ENCODE measurements around the gene PRKCB.

Gene PRKCB

DNA sequence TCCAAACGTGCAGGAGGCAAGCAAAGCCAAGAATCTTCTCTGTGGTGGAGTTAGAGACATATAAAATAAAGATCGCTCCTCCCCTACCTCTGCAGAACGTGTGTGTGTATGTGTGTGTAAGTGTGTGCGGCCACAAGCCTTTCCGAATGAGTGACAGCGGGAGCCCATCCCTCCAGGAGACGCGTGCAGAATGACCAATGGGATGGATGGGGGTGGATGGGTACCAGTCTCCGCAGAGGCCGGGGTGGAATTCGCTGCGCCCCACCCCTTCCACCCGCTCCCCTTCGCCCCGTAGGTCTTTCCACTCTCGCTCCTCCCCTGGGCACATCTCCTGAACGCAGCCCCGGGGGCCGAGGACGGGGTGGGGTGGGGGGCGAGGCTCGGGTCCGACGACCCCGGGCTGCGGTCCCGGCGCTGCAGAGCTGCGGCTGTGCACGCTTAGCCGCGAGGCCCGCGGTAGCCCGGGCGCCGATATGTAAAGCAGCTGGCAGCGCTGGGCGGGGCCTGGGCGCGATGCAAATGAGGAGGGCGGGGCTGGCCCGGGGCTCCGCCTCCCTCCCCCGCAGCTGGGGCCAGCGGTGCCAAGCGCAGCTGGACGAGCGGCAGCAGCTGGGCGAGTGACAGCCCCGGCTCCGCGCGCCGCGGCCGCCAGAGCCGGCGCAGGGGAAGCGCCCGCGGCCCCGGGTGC, at the start of gene PRKCB:
Gene PRKCB, plus strand, starts transcription at position 594 of the 688 bp plus-strand sequence.
- DNase-seq (ENCODE audit: low spot score), result peak; percentile 69

DNA sequence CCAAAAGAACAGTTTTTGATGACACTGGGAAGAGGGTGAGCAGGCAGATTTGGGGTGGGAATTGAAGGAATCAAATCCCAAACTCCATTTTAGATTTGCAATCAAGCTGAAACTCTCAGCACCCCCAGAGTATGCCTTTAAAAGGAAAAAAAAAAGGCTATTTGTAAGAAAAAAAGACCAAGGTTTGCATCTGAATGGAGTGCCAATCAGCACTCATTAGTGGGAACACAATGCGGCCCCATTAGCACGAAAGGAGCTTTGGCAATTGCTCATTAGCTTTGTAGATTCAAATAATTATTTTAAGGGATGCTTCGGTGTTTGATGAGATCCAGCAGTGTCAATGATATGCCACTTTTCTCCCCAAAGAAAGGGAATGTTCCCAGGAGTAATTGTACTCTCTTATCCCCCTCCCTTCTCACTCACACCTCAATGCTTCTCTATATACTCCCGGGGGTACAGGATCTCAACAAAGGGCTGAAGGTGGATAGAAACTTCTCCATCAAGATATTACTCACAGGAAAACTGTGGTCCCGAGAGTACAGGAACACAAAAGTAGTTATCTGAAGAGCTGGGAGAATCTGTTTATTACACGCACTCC, 48.7 kb upstream of the PRKCB start:
- DNase-seq (ENCODE audit: low spot score), result no peak

DNA sequence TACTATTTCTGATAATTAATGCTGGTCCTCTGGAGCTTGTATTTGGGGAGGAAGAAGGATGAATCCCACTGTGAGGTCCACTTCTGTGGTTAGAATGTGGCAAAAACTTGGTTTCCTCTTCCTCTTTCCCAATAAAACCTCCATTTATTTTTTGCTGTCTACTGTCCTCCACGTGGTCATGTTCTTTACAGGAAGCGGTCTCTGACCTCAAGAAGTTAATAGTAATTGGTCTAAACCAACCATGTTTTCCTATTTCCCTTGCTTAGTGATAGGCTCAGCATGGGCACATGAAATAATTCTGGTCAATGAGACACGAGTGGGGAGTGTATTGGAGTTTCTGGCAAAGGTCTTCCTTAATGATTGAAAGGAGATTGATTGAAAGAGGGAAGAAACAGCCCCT, 47.1 kb upstream of the PRKCB start:
- DNase-seq (ENCODE audit: low spot score), result no peak

DNA sequence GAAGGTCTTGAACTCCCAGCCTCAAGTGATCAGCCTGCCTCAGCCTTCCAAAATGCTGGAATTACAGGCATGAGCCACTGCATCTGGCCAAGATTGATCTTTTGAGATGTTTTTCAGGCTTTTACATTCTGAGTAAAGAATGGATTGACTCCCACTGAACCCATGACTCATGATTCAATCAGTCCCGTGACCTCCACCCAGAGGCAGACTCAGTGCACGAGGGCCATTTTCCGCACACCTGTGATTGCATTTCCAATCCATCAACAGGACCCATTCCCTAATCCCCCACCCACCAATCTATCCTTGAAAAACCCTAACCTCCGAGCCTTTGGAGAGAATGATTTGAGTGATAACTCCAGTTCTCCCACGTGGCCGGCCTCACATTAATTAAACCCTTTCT, 40.4 kb upstream of the PRKCB start:
- DNase-seq (ENCODE audit: low spot score), result no peak

DNA sequence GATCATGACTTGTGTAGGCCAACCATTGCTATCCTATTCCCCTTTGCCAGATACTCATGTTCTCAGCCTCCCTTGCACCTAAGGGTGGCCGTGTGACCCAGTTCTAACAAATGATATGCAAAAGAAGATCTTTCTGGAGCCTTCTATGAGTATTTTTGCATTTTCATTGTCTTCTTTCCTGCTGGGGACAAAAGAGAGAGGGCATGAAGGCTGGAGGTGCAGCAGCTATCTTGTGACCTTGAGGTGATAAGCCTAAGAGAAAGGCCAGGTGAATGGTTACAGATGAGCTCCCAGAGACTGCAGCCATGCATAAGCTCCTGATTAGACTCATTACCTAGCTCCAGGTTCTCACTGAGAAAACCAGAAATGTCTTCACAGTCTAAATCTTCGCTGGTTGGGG, 38.8 kb upstream of the PRKCB start:
- no peak for DNase-seq (ENCODE audit: low spot score)

DNA sequence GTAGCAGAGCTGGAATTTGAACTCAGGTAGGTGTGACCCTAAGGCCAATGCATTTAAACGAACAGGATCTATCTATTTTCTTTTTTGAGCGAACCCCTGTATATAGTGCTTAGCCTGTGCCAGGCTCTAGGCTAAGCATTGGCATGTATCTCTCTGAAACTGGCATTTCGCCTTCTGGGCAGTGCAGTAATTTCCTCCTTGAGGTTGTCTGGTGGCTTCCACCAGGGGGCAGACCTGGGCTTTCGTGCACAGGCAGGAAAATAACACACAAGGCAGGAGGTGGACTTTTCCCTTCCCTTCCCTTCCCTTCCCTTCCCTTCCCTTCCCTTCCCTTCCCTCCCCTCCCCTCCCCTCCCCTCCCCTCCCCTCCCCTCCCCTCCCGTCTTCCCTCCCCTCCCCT, 34.4 kb upstream of the PRKCB start:
- peak; percentile 75 for DNase-seq (ENCODE audit: low spot score)

DNA sequence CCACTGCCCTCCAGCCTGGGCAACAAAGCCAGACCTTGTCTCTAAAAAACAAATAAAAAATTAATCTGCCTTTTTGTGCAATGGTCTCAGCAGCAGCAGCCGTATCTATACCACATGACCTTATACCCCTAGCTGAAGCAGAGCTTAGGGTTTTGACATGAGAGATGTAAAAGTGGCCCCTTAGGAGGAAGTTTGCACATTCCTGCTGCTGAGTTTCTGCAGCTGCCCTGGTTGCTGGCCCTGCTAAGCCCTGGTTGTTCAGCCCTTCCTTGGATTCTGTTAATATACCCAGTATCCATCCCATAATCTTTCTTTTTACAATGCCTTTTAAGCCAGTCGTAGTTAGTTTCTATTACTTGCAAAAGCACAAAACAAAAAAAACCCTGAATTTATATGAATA, 33.0 kb upstream of the PRKCB start:
- no peak for DNase-seq (ENCODE audit: low spot score)

DNA sequence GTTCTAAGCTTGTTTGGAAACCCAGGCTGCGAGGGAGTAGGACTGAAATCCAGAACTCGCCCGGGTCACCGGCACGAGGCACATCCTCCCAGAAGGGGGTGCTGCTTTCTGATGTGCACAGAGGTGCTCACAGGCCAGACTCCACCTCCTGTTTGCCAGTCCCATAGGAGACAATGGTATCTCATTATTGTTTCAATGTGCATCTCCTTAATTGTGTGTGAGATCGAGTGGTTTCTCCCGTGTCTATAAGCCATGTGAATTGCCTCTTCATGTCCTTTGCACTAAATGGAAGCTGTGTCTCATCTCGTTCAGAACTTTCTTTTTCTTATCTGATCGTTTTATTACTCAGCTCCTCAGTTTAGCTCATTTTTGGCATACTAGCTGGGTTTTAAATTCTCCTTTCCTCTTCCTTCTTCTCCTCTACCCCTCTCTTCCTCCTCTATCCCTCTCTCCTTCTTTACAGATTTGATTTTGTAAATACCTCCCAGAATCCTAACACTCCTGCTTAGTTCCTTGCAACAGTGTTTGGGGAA, 32.1 kb upstream of the PRKCB start:
- DNase-seq (ENCODE audit: low spot score), result peak; percentile 46

DNA sequence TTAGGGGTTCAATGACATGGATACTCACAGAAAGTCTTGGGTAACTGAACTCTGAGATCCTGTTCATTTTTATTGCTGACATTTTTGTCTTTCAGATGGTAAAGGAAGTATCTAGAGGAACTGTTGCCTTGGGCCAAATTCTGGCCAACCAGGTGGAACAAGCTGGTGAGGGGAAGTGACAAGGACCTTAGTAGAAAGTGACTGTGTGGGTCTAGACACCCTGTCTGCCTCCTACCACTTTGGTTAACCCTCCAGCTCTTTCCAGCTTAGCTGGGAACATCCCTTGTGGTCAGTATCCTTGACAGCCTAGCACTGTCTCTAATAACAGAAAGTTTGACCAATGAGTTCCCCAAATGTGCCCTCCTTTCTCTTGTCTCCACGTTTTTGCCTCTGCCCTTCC, 28.8 kb upstream of the PRKCB start:
- no peak for DNase-seq (ENCODE audit: low spot score)

DNA sequence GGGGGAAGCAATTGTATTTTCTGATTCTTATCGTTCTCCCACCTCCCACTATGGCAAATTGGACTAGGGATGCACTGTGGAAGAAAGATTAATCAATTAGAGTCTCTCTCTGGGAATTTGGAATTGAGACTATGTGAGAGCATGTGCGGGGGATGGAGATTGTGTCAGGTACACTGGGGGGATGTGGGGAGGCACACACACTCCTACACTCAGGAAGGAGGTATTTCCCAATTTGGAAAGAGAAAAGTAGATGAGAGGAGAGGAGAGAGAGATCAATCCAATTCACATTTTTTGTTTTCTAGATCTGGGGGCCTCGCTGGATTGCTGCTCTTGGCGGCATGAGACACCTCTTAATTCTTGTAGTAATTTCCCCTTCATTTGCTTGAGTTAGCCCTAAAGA, 14.3 kb upstream of the PRKCB start:
- DNase-seq (ENCODE audit: low spot score), result no peak

DNA sequence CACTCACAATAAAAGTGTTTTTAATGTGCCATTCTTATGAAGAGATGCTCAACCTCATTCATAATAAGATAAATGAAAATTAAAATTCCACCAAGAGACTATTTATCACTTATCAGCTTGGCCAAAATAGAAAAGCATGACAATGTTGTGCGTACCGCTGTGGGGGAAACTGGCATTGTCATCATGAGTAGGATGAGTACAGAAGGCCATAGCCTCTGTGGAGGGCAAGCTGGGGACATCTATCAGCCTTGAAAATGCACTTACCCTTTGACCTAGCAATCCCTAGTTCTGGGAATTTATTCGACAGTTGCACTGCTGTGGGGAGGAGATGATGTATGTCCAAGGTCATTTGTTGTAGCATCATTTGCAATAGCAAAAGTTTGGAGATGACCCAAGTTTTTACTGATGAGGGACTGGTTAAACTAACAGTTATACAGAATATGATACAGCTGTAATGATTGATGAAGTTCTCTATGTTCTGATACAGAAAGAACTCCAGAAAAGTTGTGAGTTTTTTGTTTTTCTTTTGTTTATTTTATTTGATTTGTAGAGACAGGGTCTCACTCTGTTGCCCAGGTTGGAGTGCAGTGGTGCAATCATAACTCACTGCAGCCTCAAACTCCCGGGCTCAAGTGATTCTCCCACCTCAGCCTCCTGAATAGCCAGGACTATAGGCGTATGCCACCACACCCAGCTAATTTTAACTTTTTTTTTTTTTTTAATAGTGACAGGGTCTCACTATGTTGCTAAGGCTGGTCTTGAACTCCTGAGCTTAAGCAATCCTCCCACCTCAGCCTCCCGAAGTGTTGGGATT, 13.7 kb upstream of the PRKCB start:
- DNase-seq (ENCODE audit: low spot score), result no peak

DNA sequence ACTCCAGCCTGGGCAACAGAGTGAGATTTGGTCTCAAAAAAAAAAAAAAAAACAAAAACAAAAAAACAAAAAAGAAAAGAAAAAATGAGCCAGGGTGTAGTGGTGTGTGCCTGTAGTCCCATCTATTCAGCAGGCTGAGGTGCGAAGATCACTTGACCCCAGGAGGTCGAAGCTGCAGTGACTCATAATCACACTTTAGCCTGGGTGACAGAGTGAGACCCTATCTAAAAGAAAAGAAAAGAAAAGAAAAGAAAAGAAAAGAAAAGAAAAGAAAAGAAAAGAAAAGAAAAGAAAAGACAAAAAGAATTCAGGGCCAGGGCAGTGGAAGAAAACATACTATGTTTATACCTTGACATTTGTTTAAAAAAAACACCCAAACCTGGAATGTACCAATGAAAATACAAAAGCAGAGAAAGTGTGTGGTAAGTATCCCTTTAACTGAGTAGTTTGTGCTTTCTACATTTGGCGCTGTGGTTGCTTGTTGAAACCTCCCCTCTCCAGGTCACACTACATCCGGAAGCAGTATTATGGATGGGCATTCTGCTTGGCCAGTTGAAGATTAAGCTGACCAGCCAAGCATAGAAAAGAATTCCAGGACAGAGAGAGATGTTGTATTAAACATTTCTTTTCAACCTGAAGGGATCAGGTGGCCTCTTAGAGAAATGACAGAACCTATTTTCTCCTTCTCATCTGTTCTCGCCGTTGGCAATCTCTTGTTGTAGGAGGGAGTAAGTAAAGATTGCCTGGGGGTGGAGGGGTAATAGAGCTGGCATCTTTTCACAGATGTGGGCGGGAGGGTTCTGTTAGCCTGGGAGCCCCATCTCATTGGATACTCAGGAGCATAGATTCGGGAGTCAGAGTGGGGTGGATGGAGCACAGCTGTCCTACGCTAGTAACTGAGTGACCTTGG, 12.1 kb upstream of the PRKCB start:
- no peak for DNase-seq (ENCODE audit: low spot score)

DNA sequence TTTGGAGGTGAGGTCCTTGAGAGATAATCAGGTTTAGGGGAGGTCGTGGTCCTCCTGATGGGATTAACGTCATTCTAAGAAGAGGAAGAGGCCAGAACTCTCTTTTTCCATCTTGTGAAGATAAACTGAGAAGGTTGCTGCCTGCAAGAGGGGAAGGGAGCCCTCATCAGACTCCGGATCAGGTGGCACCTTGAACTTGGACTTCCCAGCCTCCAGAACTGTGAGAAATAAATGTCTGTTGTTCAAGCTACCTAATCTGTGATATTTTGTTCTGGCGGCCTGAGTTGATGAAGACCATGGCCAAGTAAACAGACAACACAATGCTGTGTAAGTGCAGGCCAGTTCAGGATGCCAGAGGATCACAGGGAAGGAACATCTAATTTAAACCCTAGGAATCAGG, 10.9 kb upstream of the PRKCB start:
- DNase-seq (ENCODE audit: low spot score), result no peak

DNA sequence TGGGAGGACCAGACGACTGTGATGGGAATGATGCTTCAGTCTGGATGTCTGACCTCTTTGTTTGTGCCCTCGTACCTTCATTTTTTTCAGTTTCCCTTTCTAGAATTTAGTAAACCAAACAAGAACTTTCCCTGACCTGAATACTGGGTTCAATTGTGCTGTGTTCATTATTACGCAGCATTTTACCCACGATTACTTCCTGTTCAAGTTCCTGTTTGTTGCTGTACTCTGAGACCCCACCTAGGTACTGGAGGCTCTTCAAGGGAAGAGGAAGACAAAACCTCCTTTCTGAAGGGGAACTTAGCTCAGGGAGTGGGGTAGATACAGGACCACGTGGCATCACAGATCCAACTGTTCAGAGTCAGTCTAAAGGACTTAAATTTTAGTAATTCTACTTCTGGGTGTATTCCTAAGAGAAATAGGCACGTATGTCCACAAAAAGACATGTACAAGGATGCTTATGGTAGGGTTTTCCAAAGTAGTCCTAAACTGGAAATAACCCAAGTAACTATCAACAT, 9.2 kb upstream of the PRKCB start:
- DNase-seq (ENCODE audit: low spot score), result no peak

DNA sequence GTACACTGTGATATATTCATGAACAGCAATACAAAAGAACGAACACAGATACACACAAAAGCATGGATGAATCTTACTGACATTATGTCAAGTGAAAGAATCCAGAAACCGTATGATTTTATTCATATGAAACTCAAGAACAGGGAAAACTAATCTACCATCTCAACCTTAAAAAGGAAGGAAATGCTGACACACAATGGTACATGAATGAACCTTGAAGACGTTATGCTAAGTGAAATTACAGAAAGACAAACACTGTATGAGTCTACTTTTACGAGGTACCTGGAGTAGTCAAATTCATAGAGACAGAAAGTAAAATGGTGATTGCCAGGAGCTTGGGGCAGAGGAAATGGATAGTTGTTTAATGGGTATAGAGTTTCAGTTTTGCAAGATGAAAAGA, 8.7 kb upstream of the PRKCB start:
- DNase-seq (ENCODE audit: low spot score), result no peak

DNA sequence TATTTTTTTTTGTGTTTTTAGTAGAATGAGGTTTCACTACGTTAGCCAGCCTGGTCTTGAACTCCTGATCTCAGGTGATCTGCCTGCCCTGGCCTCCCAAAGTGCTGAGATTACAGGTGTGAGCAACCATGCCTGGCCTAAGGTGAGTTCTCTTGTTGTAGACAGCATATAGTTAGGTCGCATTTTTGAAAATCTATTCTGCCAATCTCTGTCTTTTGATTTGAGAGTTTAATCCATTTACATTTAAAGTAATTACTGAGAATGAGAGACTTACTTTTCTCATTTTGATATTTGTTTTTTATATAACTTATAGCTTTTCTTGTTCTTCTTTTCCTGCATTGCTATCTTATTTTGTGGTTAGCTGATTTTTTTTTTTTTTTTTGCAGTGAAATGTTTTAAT, 6.3 kb upstream of the PRKCB start:
- DNase-seq (ENCODE audit: low spot score), result no peak

DNA sequence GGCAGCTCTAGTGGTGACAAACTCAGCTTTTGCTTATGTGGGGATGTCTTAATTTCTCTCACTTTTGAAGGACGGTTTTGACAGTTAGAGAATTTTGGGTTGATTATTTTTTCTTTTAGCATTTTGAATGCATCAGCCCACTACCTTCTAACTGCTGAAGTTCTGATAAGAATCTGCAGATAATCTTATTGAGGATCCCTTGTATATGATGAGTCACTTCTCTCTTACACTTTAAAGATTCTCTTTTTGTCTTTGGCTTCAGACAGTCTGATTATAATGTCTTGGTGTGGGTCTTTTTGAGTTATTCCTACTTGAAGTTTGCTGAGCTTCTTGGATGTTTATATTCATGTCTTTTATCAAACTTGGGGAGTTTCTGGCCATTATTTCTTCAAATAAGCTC, 5.5 kb upstream of the PRKCB start:
- no peak for DNase-seq (ENCODE audit: low spot score)

DNA sequence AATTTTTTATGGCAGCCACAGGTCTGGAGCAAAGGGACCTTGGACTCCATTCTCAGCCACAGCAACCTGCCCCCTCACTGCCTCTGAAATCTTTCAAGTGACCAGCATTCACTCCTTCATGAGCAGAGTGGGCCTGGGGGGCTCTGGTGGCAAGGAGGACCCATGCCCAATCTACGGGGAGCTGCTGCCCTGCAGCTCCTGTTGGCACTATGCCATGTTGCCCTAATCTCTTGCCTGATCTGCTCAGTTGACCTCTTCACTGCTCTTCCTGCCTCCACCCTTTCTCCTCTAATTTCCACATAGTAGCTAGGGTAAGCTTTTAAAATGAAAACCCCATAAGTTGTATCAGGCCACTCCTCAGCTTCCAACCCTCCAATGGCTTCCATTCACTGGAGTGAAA, 2.9 kb upstream of the PRKCB start:
- no peak for DNase-seq (ENCODE audit: low spot score)

DNA sequence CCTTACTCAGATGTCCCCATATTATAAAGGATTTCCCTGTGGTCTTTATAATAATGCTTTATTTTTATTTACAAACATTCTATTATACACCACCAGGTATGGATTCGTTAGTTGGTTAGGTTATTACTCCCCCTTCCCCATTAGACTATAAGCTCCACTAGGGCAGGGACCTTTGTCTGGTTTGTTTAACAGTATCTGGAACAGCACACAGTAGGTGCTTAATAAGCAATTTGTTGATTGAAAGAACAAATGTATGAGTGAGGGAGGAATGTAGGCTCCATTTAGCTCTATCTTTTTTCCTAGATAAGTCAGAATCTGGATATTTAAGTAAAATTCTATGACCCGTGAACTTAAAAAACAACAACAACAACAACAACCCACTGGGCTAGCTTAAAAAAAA, 2.3 kb upstream of the PRKCB start:
- no peak for DNase-seq (ENCODE audit: low spot score)

DNA sequence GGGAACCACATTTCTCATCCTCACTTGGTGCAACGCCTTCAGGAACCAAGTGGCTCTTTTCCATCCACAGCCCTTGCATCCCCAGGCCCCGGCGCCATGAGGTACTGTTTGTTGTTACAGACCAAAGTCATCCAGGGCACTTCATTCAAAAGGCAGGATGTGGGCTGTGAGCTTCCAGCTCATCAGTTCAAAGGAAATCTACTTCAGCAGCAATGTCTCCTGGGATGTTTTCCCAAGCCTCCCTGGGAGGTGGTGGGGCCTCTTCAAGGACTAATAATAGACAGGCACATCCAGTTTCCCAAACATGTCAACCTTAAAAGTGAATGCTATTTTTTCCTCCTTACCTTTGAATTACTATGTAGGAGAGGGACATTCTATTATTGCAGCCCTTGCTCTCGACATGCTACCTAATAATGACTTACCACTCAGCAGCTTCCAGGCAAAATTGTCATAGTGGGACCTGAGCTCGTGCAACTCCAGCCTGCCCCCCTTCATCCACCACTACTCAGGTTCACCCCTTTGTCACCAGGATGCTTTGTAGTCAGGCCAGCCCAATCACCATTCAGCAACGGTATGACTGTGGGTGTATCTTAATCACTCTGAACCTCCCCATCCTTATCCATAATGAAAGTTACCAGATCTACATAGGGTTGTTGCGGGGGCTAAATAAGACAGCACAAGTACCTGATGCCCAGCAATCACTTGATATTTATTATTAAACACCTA, 1.7 kb upstream of the PRKCB start:
- no peak for DNase-seq (ENCODE audit: low spot score)

DNA sequence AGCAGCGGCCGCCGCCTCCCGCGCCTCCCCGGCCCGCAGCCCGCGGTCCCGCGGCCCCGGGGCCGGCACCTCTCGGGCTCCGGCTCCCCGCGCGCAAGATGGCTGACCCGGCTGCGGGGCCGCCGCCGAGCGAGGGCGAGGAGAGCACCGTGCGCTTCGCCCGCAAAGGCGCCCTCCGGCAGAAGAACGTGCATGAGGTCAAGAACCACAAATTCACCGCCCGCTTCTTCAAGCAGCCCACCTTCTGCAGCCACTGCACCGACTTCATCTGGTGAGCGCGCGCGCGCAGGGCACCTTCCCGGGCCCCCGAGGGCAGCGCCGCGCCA, 258 bp downstream of the PRKCB start:
- DNase-seq (ENCODE audit: low spot score), result no peak
